ENCODE results near the gene KRAS.

DNA sequence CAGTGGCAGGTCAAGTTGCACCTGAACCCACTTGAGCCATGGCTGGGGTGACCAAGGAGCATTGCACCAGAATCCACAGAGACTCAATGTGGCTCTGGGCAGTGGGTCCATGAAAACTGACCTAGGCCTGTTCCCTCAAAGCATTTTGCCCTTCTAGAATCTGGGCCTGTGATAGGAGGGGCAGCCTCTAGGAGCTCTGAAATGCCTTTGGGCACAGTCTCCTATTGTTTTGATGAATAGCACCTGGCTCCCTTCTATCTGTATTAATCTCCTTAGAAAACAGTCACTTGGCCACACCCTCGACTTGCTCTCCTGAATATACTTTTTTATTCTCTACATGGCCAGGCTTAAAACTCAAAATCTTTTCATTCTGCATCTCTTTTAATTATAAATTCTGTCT lies 14.1 kb upstream of the KRAS start:
- TF ChIP-seq, protein P1, sequence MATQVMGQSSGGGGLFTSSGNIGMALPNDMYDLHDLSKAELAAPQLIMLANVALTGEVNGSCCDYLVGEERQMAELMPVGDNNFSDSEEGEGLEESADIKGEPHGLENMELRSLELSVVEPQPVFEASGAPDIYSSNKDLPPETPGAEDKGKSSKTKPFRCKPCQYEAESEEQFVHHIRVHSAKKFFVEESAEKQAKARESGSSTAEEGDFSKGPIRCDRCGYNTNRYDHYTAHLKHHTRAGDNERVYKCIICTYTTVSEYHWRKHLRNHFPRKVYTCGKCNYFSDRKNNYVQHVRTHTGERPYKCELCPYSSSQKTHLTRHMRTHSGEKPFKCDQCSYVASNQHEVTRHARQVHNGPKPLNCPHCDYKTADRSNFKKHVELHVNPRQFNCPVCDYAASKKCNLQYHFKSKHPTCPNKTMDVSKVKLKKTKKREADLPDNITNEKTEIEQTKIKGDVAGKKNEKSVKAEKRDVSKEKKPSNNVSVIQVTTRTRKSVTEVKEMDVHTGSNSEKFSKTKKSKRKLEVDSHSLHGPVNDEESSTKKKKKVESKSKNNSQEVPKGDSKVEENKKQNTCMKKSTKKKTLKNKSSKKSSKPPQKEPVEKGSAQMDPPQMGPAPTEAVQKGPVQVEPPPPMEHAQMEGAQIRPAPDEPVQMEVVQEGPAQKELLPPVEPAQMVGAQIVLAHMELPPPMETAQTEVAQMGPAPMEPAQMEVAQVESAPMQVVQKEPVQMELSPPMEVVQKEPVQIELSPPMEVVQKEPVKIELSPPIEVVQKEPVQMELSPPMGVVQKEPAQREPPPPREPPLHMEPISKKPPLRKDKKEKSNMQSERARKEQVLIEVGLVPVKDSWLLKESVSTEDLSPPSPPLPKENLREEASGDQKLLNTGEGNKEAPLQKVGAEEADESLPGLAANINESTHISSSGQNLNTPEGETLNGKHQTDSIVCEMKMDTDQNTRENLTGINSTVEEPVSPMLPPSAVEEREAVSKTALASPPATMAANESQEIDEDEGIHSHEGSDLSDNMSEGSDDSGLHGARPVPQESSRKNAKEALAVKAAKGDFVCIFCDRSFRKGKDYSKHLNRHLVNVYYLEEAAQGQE (IDR thresholded peaks at IDR 0.05; ENCODE audit: insufficient read depth in 1 of 2, low read depth in 2 of 2, low read length in 2 of 2): no peak
- no peak for TF ChIP-seq POLR2AphosphoS5 (IDR thresholded peaks at IDR 0.05; ENCODE audit: low read depth, low read length)
- TF ChIP-seq TAF1 (IDR thresholded peaks at IDR 0.05; ENCODE audit: borderline replicate concordance, insufficient read depth, low read length): no peak
- no peak for TF ChIP-seq SIN3A (IDR thresholded peaks at IDR 0.05; ENCODE audit: borderline replicate concordance, insufficient read depth, low read length)

All from PFSK-1 (cell line).